ENCODE measurements around the gene ACOX1. TPM values are rescaled to one million over a fixed set of nuclear protein-coding genes. Genes with fewer than 3 reads are reported as not detected.

ACOX1 gene
- total and polyA plus RNA-seq, 2 donors from 2014 or later, result 24.7 to 60.6 TPM

DNA sequence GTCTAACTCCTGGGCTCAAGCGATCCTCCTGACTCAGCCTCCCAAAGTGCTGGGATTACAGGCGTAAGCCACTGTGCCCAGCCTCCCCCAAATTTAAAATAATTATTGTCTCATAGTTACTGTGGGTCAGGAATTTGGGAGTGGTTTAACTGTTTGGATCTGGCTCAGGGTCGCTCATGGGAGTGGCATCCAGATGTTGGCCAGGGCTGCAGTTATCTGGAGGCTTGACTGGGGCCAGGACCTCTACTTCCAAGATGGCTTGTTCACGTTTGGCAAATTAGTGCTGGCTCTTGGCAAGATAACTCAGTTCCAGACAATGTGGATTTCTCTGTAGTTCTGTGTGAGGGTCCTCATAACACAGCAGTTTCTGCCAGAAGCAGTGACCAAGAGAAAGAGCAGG, 8.1 kb upstream of the ACOX1 start:
- Histone ChIP-seq H3K9me3 (ENCODE audit: control insufficient read depth in 2 of 3, insufficient read depth in 1 of 3, low read length in 3 of 3) (no peaks in the 10 kb centered on the region), H3K27me3 (ENCODE audit: control insufficient read depth, insufficient read depth, low read length) (no peaks in the 10 kb centered on the region), H3K4me1 (ENCODE audit: control insufficient read depth in 2 of 3, insufficient read depth in 2 of 3, low read depth in 1 of 3, low read length in 3 of 3) (peaks cover 2 to 8% (median 6%) of the 10 kb centered on the region in 3 donors), H3K27ac (ENCODE audit: low read depth in 2 of 2, low read length in 2 of 2) (no peak overlapping the region), H3K9ac (ENCODE audit: low read length in 3 of 3) (no peak overlapping the region), H3K36me3 (ENCODE audit: control insufficient read depth in 2 of 3, insufficient read depth in 3 of 3, low read length in 3 of 3) (peaks cover 0 to 10% (median 4%) of the 10 kb centered on the region in 3 donors), H3K4me3 (ENCODE audit: low read length in 3 of 3) (no peak overlapping the region)
- FAIRE-seq (no peak), DNase-seq (peak in 1 of 5 donors; percentile 12)
- TF ChIP-seq, protein P1, sequence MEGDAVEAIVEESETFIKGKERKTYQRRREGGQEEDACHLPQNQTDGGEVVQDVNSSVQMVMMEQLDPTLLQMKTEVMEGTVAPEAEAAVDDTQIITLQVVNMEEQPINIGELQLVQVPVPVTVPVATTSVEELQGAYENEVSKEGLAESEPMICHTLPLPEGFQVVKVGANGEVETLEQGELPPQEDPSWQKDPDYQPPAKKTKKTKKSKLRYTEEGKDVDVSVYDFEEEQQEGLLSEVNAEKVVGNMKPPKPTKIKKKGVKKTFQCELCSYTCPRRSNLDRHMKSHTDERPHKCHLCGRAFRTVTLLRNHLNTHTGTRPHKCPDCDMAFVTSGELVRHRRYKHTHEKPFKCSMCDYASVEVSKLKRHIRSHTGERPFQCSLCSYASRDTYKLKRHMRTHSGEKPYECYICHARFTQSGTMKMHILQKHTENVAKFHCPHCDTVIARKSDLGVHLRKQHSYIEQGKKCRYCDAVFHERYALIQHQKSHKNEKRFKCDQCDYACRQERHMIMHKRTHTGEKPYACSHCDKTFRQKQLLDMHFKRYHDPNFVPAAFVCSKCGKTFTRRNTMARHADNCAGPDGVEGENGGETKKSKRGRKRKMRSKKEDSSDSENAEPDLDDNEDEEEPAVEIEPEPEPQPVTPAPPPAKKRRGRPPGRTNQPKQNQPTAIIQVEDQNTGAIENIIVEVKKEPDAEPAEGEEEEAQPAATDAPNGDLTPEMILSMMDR (IDR thresholded peaks at IDR 0.05; ENCODE audit: borderline replicate concordance, extremely low read depth, insufficient read depth), result no peak
- intact Hi-C loops (cut with DNase I), result no loop called here

GRCh38 chr17:75985986-75986385, 7.0 kb upstream of the ACOX1 start:
- Histone ChIP-seq H3K27me3 (ENCODE audit: control insufficient read depth, insufficient read depth, low read length) (no peaks in the 10 kb centered on the region), H3K27ac (ENCODE audit: low read depth in 2 of 2, low read length in 2 of 2) (no peak overlapping the region), H3K4me3 (ENCODE audit: low read length in 3 of 3) (no peak overlapping the region), H3K36me3 (ENCODE audit: control insufficient read depth in 2 of 3, insufficient read depth in 3 of 3, low read length in 3 of 3) (peaks cover 0 to 5% (median 0%) of the 10 kb centered on the region in 3 donors), H3K9ac (ENCODE audit: low read length in 3 of 3) (no peak overlapping the region), H3K4me1 (ENCODE audit: control insufficient read depth in 2 of 3, insufficient read depth in 2 of 3, low read depth in 1 of 3, low read length in 3 of 3) (peaks cover 2 to 8% (median 6%) of the 10 kb centered on the region in 3 donors), H3K9me3 (ENCODE audit: control insufficient read depth in 2 of 3, insufficient read depth in 1 of 3, low read length in 3 of 3) (no peaks in the 10 kb centered on the region)
- TF ChIP-seq, protein P1 (IDR thresholded peaks at IDR 0.05; ENCODE audit: borderline replicate concordance, extremely low read depth, insufficient read depth), result no peak
- intact Hi-C loops (cut with DNase I), result no loop called here
- no peak for DNase-seq
- no peak for FAIRE-seq

GRCh38 chr17:75983501-75984181, 4.7 kb upstream of the ACOX1 start:
- TF ChIP-seq, protein P1 (IDR thresholded peaks at IDR 0.05; ENCODE audit: borderline replicate concordance, extremely low read depth, insufficient read depth), result no peak
- H3K27ac ChIP-seq (ENCODE audit: low read depth in 2 of 2, low read length in 2 of 2), result peak overlapping the region; percentile 26 to 32
- H3K4me1 ChIP-seq (ENCODE audit: control insufficient read depth in 2 of 3, insufficient read depth in 2 of 3, low read depth in 1 of 3, low read length in 3 of 3), result peaks cover 2 to 8% (median 6%) of the 10 kb centered on the region in 3 donors

More at GRCh38 chr17:75983501-75984181, 4.7 kb upstream of the ACOX1 start:
- Histone ChIP-seq H3K4me3 (ENCODE audit: low read length in 3 of 3) (no peak overlapping the region), H3K36me3 (ENCODE audit: control insufficient read depth in 2 of 3, insufficient read depth in 3 of 3, low read length in 3 of 3) (peaks cover 0 to 5% (median 0%) of the 10 kb centered on the region in 3 donors), H3K9me3 (ENCODE audit: control insufficient read depth in 2 of 3, insufficient read depth in 1 of 3, low read length in 3 of 3) (no peaks in the 10 kb centered on the region), H3K9ac (ENCODE audit: low read length in 3 of 3) (no peak overlapping the region), H3K27me3 (ENCODE audit: control insufficient read depth, insufficient read depth, low read length) (no peaks in the 10 kb centered on the region)
- DNase-seq (peak in 1 of 5 donors; percentile 79), FAIRE-seq (no peak)
- intact Hi-C loops (cut with DNase I), result no loop called here
